Natural killer cell (primary cell): ENCODE results near the gene ABT1. TPM values are rescaled to one million over a fixed set of nuclear protein-coding genes. Genes with fewer than 3 reads are reported as not detected.
A peak's percentile ranks its signal among the peaks of the same experiment; 100 is the strongest.

Experiments
- ATAC-seq, 3 donors: fragments of 150-1000 bp in 2 of 3; fragments of 200-7000 bp in 1 of 3; cut with Tn5 transposase; 1 replicate in 1 of 3; 2 replicates in 2 of 3; pipeline ENCODE4 v1.10.0; 2021; ENCODE audit warnings: mild to moderate bottlenecking in 2 of 3, moderate library complexity in 2 of 3
- DNase-seq, 2 donors: peaks; one replicate each; pipeline versions ENCODE4 v3.0.0 to v3.0.0-alpha.2; 2013 to 2021; ENCODE audit warnings: mixed read lengths in 1 of 2
- H3K27ac ChIP-seq: one replicate; pipeline ENCODE4 v1.5.1; 2013; ENCODE audit warnings: mild to moderate bottlenecking, low read length
- H3K27me3 ChIP-seq: one replicate; pipeline ENCODE4 v1.6.1; 2013; ENCODE audit warnings: low read length; ENCODE audit not compliant: control insufficient read depth, insufficient read depth
- H3K36me3 ChIP-seq: one replicate; pipeline ENCODE4 v1.6.1; 2013; ENCODE audit warnings: low read length; ENCODE audit not compliant: control insufficient read depth, insufficient read depth
- H3K4me1 ChIP-seq: one replicate; pipeline ENCODE4 v1.6.1; 2013; ENCODE audit warnings: low read length; ENCODE audit not compliant: control insufficient read depth, insufficient read depth
- H3K4me3 ChIP-seq: one replicate; pipeline ENCODE4 v1.5.1; 2013; ENCODE audit warnings: low read length
- H3K9me3 ChIP-seq: one replicate; pipeline ENCODE4 v1.6.1; 2013; ENCODE audit warnings: low read length; ENCODE audit not compliant: control insufficient read depth, insufficient read depth
- H3K27ac Mint-ChIP-seq, 2 donors: one replicate each; pipeline ENCODE4 v1.8.0; 2022; ENCODE audit warnings: mild to moderate bottlenecking in 2 of 2, mixed read lengths in 2 of 2, moderate library complexity in 1 of 2
- H3K27me3 Mint-ChIP-seq, 2 donors: one replicate each; pipeline ENCODE4 v1.8.0; 2022; ENCODE audit warnings: low read depth in 2 of 2, mixed read lengths in 2 of 2
- H3K36me3 Mint-ChIP-seq: one replicate; pipeline ENCODE4 v1.8.0; 2022; ENCODE audit warnings: mixed read lengths
- H3K4me1 Mint-ChIP-seq, 2 donors: one replicate each; pipeline ENCODE4 v1.8.0; 2022; ENCODE audit warnings: mixed read lengths in 2 of 2
- H3K4me3 Mint-ChIP-seq: one replicate; pipeline ENCODE4 v1.8.0; 2022; ENCODE audit warnings: mild to moderate bottlenecking, moderate library complexity, mixed read lengths
- H3K9me3 Mint-ChIP-seq, 2 donors: one replicate each; pipeline ENCODE4 v1.8.0; 2022; ENCODE audit warnings: mixed read lengths in 2 of 2
- CTCF ChIP-seq: fragments of 200-600 bp; IDR thresholded peaks from one replicate; pipeline ENCODE4 v1.8.0; 2022; ENCODE audit warnings: antibody characterized with exemption
- WGBS: methylation state at CpG from one replicate; pipeline ENCODE4 v1.1.7; 2013; ENCODE audit warnings: missing lambda C conversion rate; ENCODE audit not compliant: insufficient coverage; 5-methylcytosine and 5-hydroxymethylcytosine counted together
- intact Hi-C: fragments of 100-400 bp; cut with micrococcal nuclease; formaldehyde crosslinking; loops from one replicate; pipeline ENCODE4 v1.14.2; 2022
- total RNA-seq, 4 donors: library from RNA; stranded (reverse); fragments of 120-200 nt in 1 of 4; gene quantifications; one replicate each; pipeline versions ENCODE4 v1.2.3 to v1.2.4, GENCODE V29; 2013 to 2022

The ABT1 gene
- total RNA-seq, 3 donors from 2014 or later (not counting 1 experiment from before 2014, with no cell fraction given): 23.9 to 30.7 (median 29.9) TPM

- peak in 1 of 2 donors; percentile 81 for DNase-seq
- TF ChIP-seq CTCF: peak; percentile 66
Observed at GRCh38 chr6:26607434-26608230, 10.9 kb downstream of the ABT1 start.

GRCh38 chr6:26609463-26609862, 12.7 kb downstream of the ABT1 start:
- Mint-ChIP-seq H3K27me3 (peaks cover 33 to 42% of the 10 kb centered on the region in 2 donors), H3K4me3 (no peak overlapping the region), H3K27ac (no peak overlapping the region), H3K9me3 (no peaks in the 10 kb centered on the region), H3K4me1 (peaks cover 6 to 22% of the 10 kb centered on the region in 2 donors), H3K36me3 (no peaks in the 10 kb centered on the region)
- peaks cover 10% of the 10 kb centered on the region for H3K4me1 ChIP-seq
- intact Hi-C loops: loop anchor here (5.0 kb wide), 1 partner anchor 548 kb away; no protein-coding TSS in a partner anchor
- H3K27me3 ChIP-seq: peaks cover 16% of the 10 kb centered on the region
- no peak overlapping the region for H3K4me3 ChIP-seq
- no peaks in the 10 kb centered on the region for H3K9me3 ChIP-seq
- DNase-seq: no peak
- no peak for ATAC-seq
- TF ChIP-seq CTCF: no peak
- no peaks in the 10 kb centered on the region for H3K36me3 ChIP-seq
- WGBS: 73% methylated on average over 3 of the region's 3 CpGs
- no peak overlapping the region for H3K27ac ChIP-seq

More at GRCh38 chr6:26607434-26608230, 10.9 kb downstream of the ABT1 start:
- Mint-ChIP-seq H3K4me3 (peak overlapping the region; percentile 47), H3K36me3 (no peaks in the 10 kb centered on the region), H3K4me1 (peaks cover 5 to 6% of the 10 kb centered on the region in 2 donors), H3K9me3 (no peaks in the 10 kb centered on the region), H3K27ac (no peak overlapping the region), H3K27me3 (peaks cover 16 to 23% of the 10 kb centered on the region in 2 donors)
- Histone ChIP-seq H3K36me3 (no peaks in the 10 kb centered on the region), H3K27ac (no peak overlapping the region), H3K27me3 (no peaks in the 10 kb centered on the region), H3K9me3 (no peaks in the 10 kb centered on the region), H3K4me3 (no peak overlapping the region), H3K4me1 (no peaks in the 10 kb centered on the region)
- intact Hi-C loops: loop anchor here (1.0 to 5.0 kb wide), 2 partner anchors 472 to 550 kb away; no protein-coding TSS in a partner anchor
- WGBS: 49% methylated on average over 7 of the region's 7 CpGs
- ATAC-seq: peak; percentile 81 to 96 (median 93)

GRCh38 chr6:26611599-26611998, 14.8 kb downstream of the ABT1 start:
- intact Hi-C loops: no loop called here
- Histone ChIP-seq H3K27me3 (peaks cover 28% of the 10 kb centered on the region), H3K9me3 (no peaks in the 10 kb centered on the region), H3K36me3 (no peaks in the 10 kb centered on the region), H3K27ac (no peak overlapping the region), H3K4me1 (peaks cover 13% of the 10 kb centered on the region), H3K4me3 (no peak overlapping the region)
- Mint-ChIP-seq H3K4me3 (no peak overlapping the region), H3K27me3 (peaks cover 49 to 62% of the 10 kb centered on the region in 2 donors), H3K36me3 (peaks cover 7% of the 10 kb centered on the region), H3K4me1 (peaks cover 6 to 22% of the 10 kb centered on the region in 2 donors), H3K9me3 (no peaks in the 10 kb centered on the region), H3K27ac (no peak overlapping the region)
- DNase-seq: no peak
- 79% methylated on average over 1 of the region's 1 CpG for WGBS
- no peak for ATAC-seq
- TF ChIP-seq CTCF: no peak
